GM12878 (cell line): Measurements from ENCODE around the gene TMEM50B. TPM values are rescaled to one million over a fixed set of nuclear protein-coding genes. Genes with fewer than 3 reads are reported as not detected.
A peak's percentile ranks its signal among the peaks of the same experiment; 100 is the strongest.

Source experiments
- BRCA1 ChIP-seq: IDR thresholded peaks from 2 replicates; pipeline ENCODE4 v1.6.1; 2011; ENCODE audit warnings: low read depth, low read length, improper control_type of control experiment
- CBFB ChIP-seq: IDR thresholded peaks from 2 replicates; pipeline ENCODE4 v1.6.1; 2016; ENCODE audit warnings: antibody characterized with exemption, low read depth
- CEBPB ChIP-seq, 2 experiments: fragments of 150-350 bp in 1 of 2; IDR thresholded peaks; 2 replicates each; pipeline ENCODE4 v1.6.1; 2012 to 2014; ENCODE audit warnings: low read depth in 2 of 2, low read length in 2 of 2, borderline replicate concordance in 1 of 2, inconsistent platforms in 1 of 2
- CREB1 ChIP-seq: IDR thresholded peaks from 2 replicates; pipeline ENCODE4 v1.6.1; 2012; ENCODE audit warnings: low read depth, mild to moderate bottlenecking, inconsistent platforms
- FOS ChIP-seq: IDR thresholded peaks from 3 replicates; pipeline ENCODE4 v1.6.1; 2011; ENCODE audit warnings: borderline replicate concordance; ENCODE audit not compliant: insufficient read length; ENCODE audit errors: extremely low read depth
- MEF2B ChIP-seq: fragments of 450-650 bp; IDR thresholded peaks from 2 replicates; pipeline ENCODE4 v1.6.1; 2018; ENCODE audit warnings: mild to moderate bottlenecking, moderate library complexity; ENCODE audit not compliant: partially characterized antibody, poor library complexity, severe bottlenecking
- MYB ChIP-seq: fragments of 150-350 bp; IDR thresholded peaks from 2 replicates; pipeline ENCODE4 v1.6.1; 2014; ENCODE audit warnings: mild to moderate bottlenecking, low read depth, low read length, borderline replicate concordance
- NBN ChIP-seq: fragments of 450-650 bp; IDR thresholded peaks from 2 replicates; pipeline ENCODE4 v1.6.1; 2016
- NR2C1 ChIP-seq: fragments of 450-650 bp; IDR thresholded peaks from 2 replicates; pipeline ENCODE4 v1.6.1; 2017; ENCODE audit warnings: antibody characterized with exemption, mild to moderate bottlenecking, moderate library complexity
- POLR2A ChIP-seq: IDR thresholded peaks from 2 replicates; pipeline ENCODE4 v1.6.1; 2011; ENCODE audit warnings: low read depth, mild to moderate bottlenecking, low read length
- POU2F2 ChIP-seq: IDR thresholded peaks from 3 replicates; pipeline ENCODE4 v1.6.1; 2011; ENCODE audit warnings: low read depth, mild to moderate bottlenecking, low read length, borderline replicate concordance
- RB1 ChIP-seq: fragments of 450-650 bp; formaldehyde crosslinking; IDR thresholded peaks from 2 replicates; pipeline ENCODE4 v1.6.1; 2017; ENCODE audit warnings: mild to moderate bottlenecking, borderline replicate concordance
- RUNX3 ChIP-seq: IDR thresholded peaks from 2 replicates; pipeline ENCODE4 v1.6.1; 2012; ENCODE audit warnings: low read length, inconsistent platforms
- SMAD1 ChIP-seq: fragments of 450-650 bp; IDR thresholded peaks from 2 replicates; pipeline ENCODE4 v1.6.1; 2018; ENCODE audit warnings: mild to moderate bottlenecking, low read depth; ENCODE audit not compliant: partially characterized antibody
- SMC3 ChIP-seq: IDR thresholded peaks from 2 replicates; pipeline ENCODE4 v1.6.1; 2011; ENCODE audit warnings: low read length, improper control_type of control experiment, borderline replicate concordance
- TCF3 ChIP-seq: IDR thresholded peaks from 2 replicates; pipeline ENCODE4 v1.6.1; 2012; ENCODE audit warnings: low read depth, mild to moderate bottlenecking, low read length, borderline replicate concordance; ENCODE audit not compliant: insufficient read depth
- ZNF274 ChIP-seq: IDR thresholded peaks from one replicate; pipeline ENCODE4 v1.8.0; 2011; ENCODE audit not compliant: insufficient read length, insufficient read depth
- polyA plus RNA-seq, 11 experiments: library from polyadenylated mRNA; depleted of rRNA in 4 of 11; unstranded in 6 of 11; stranded (reverse) in 5 of 11; fragments of >200 nt; fragmentation: Nextera tagmentation in 4 of 11; fragmentation: Illumina TruSeq in 1 of 11; extraction: Ambion mirVana in 4 of 11; extraction: Trizol in 1 of 11; gene quantifications; 1 replicate in 1 of 11; 2 replicates in 10 of 11; pipeline versions ENCODE4 v1.2.1 to v1.2.3, GENCODE V29; 2011 to 2016; ENCODE audit warnings: inconsistent platforms in 2 of 11, missing spikeins in 2 of 11, low read depth in 1 of 11
- total RNA-seq, 4 experiments: library from RNA; depleted of rRNA in 3 of 4; stranded (reverse); fragments of >200 nt in 3 of 4; fragmentation: Illumina TruSeq in 1 of 4; extraction: Trizol in 1 of 4; gene quantifications; 2 replicates each; pipeline versions ENCODE4 v1.2.1 to v1.2.3, GENCODE V29; 2013 to 2021
- TF ChIP-seq, protein P1 (sequence below): IDR thresholded peaks from 2 replicates; pipeline ENCODE4 v1.6.1; 2012; ENCODE audit warnings: low read depth, low read length, improper control_type of control experiment
- TF ChIP-seq, protein P2 (sequence below): fragments of 150-350 bp; IDR thresholded peaks from 2 replicates; pipeline ENCODE4 v1.6.1; 2016; ENCODE audit warnings: low read depth, low read length
- TF ChIP-seq, protein P3 (sequence below): fragments of 450-650 bp; formaldehyde crosslinking; IDR thresholded peaks from 2 replicates; pipeline ENCODE4 v1.4.0; 2022; ENCODE audit warnings: mild to moderate bottlenecking, moderate library complexity
- TF ChIP-seq, protein P4 (sequence below): fragments of 450-650 bp; IDR thresholded peaks from 2 replicates; pipeline ENCODE4 v1.6.1; 2018; ENCODE audit warnings: borderline replicate concordance, mild to moderate bottlenecking; ENCODE audit not compliant: partially characterized antibody

TMEM50B gene
- total and polyA plus RNA-seq, 10 of the 15 experiments (the other 5 are each of a cell fraction or from before 2014, with no cell fraction given) = 12.1 to 42.1 (median 18.2) TPM

DNA sequence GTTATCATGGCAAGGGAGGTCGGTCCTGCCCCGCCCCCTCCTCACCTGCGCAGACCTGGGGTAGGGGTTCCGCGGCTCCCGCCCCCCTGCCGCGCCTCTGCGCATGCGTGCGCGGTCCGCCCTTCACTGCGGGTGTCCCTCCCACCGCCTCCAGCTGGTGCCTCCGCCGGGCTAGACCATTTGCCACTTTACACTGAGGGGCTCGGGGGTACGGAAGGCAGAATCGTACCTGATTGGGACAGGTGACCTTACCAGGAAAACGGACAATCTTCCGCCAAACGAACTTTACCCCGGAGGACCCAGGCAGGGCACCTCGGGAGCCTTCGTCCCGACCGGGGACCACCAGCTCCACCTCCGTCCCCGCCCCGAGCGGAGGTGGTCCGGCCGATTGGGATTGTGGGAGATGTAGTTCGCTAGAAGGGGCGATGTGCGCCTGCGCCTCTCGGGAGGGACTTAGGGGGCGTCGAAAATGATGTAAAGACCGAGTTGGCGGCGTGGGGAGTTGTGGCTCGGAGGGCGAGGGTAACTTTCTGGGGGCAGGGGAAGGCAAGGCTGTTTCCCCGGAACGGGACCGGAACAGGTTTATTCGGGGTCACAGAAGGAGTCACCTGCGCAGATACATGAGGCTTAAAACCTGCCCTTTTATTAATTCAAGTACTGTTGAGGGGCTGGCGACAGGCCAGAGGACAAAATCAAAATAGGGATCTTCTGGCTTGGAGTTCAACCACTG is 11.8 kb upstream of the TMEM50B start, which contains the start of gene DNAJC28 (continued):
- TF ChIP-seq FOS = no peak
- no peak for TF ChIP-seq BRCA1
- TF ChIP-seq POU2F2 = peak; percentile 43; the same call in 1 of the 3 replicates
- peak; percentile 65 for TF ChIP-seq POLR2A
- TF ChIP-seq CREB1 = 0 out of 2 replicates have a peak, but pooled peaks have one; percentile 25
- no peak; the same call in 1 of the 2 replicates for TF ChIP-seq RUNX3
- TF ChIP-seq ZNF274 = no peak
- TF ChIP-seq SMC3 = no peak
- TF ChIP-seq, protein P1, sequence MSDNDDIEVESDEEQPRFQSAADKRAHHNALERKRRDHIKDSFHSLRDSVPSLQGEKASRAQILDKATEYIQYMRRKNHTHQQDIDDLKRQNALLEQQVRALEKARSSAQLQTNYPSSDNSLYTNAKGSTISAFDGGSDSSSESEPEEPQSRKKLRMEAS = no peak
- TF ChIP-seq NR2C1 = peak; percentile 50; the same call in 1 of the 2 replicates
- TF ChIP-seq, protein P2, sequence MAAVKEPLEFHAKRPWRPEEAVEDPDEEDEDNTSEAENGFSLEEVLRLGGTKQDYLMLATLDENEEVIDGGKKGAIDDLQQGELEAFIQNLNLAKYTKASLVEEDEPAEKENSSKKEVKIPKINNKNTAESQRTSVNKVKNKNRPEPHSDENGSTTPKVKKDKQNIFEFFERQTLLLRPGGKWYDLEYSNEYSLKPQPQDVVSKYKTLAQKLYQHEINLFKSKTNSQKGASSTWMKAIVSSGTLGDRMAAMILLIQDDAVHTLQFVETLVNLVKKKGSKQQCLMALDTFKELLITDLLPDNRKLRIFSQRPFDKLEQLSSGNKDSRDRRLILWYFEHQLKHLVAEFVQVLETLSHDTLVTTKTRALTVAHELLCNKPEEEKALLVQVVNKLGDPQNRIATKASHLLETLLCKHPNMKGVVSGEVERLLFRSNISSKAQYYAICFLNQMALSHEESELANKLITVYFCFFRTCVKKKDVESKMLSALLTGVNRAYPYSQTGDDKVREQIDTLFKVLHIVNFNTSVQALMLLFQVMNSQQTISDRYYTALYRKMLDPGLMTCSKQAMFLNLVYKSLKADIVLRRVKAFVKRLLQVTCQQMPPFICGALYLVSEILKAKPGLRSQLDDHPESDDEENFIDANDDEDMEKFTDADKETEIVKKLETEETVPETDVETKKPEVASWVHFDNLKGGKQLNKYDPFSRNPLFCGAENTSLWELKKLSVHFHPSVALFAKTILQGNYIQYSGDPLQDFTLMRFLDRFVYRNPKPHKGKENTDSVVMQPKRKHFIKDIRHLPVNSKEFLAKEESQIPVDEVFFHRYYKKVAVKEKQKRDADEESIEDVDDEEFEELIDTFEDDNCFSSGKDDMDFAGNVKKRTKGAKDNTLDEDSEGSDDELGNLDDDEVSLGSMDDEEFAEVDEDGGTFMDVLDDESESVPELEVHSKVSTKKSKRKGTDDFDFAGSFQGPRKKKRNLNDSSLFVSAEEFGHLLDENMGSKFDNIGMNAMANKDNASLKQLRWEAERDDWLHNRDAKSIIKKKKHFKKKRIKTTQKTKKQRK = no peak
- peak; percentile 81; the same call in 1 of the 2 replicates for TF ChIP-seq NBN
- TF ChIP-seq RB1 = 0 out of 2 replicates have a peak, but pooled peaks have one; percentile 74
- TF ChIP-seq, protein P3, sequence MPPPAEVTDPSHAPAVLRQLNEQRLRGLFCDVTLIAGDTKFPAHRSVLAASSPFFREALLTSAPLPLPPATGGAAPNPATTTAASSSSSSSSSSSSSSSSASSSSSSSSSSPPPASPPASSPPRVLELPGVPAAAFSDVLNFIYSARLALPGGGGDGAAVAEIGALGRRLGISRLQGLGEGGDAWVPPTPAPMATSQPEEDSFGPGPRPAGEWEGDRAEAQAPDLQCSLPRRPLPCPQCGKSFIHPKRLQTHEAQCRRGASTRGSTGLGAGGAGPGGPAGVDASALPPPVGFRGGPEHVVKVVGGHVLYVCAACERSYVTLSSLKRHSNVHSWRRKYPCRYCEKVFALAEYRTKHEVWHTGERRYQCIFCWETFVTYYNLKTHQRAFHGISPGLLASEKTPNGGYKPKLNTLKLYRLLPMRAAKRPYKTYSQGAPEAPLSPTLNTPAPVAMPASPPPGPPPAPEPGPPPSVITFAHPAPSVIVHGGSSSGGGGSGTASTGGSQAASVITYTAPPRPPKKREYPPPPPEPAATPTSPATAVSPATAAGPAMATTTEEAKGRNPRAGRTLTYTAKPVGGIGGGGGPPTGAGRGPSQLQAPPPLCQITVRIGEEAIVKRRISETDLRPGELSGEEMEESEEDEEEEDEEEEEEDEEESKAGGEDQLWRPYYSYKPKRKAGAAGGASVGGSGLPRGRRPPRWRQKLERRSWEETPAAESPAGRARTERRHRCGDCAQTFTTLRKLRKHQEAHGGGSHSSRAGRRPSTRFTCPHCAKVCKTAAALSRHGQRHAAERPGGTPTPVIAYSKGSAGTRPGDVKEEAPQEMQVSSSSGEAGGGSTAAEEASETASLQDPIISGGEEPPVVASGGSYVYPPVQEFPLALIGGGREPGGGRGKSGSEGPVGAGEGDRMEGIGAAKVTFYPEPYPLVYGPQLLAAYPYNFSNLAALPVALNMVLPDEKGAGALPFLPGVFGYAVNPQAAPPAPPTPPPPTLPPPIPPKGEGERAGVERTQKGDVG = no peak
- no peak for TF ChIP-seq SMAD1
- no peak for TF ChIP-seq CEBPB (IDR thresholded peaks at IDR 0.05; ENCODE audit: borderline replicate concordance in 1 of 2, low read depth in 2 of 2, low read length in 2 of 2)
- TF ChIP-seq TCF3 = peak; percentile 88
- TF ChIP-seq MEF2B = peak; percentile 47
- TF ChIP-seq MYB = no peak
- TF ChIP-seq, protein P4, sequence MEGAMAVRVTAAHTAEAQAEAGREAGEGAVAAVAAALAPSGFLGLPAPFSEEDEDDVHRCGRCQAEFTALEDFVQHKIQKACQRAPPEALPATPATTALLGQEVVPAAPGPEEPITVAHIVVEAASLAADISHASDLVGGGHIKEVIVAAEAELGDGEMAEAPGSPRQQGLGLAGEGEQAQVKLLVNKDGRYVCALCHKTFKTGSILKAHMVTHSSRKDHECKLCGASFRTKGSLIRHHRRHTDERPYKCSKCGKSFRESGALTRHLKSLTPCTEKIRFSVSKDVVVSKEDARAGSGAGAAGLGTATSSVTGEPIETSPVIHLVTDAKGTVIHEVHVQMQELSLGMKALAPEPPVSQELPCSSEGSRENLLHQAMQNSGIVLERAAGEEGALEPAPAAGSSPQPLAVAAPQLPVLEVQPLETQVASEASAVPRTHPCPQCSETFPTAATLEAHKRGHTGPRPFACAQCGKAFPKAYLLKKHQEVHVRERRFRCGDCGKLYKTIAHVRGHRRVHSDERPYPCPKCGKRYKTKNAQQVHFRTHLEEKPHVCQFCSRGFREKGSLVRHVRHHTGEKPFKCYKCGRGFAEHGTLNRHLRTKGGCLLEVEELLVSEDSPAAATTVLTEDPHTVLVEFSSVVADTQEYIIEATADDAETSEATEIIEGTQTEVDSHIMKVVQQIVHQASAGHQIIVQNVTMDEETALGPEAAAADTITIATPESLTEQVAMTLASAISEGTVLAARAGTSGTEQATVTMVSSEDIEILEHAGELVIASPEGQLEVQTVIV = peak; percentile 73
- no peak for TF ChIP-seq CBFB
